Measurements from ENCODE around the gene CPN1. TPM values are rescaled to one million over a fixed set of nuclear protein-coding genes. Genes with fewer than 3 reads are reported as not detected.
"Not testable (repeated sequence)": the region's sequence is repeated elsewhere in the genome, so short reads cannot be mapped to it uniquely, and the experiment has no call there.

Gene CPN1
- total RNA-seq, 1 experiment from 2014 or later: not detected

DNA sequence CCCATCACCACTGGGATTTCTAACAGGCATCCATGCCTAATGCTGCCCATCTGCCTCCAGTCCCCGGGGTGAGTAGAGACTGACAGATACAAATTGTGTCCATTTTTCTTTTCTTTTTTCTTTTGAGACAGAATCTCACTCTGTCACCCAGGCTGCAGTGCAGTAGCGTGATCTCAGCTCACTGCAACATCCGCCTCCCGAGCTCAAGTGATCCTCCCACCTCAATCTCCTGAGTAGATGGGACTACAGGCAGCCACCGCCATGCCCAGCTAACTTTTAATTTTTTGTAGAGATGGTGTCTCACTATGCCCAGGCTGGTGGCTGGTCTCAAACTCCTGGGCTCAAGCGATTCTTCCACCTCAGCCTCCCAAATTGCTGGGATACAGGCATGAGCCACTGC is 7.6 kb upstream of the CPN1 start:
- Mint-ChIP-seq H3K9me3 (ENCODE audit: low read depth, unreplicated experiment) (no peaks in the 10 kb centered on the region), H3K4me3 (ENCODE audit: low read depth, unreplicated experiment) (no peak overlapping the region), H3K27me3 (ENCODE audit: unreplicated experiment) (peaks cover 59% of the 10 kb centered on the region), H3K27ac (ENCODE audit: unreplicated experiment) (no peak overlapping the region), H3K36me3 (ENCODE audit: insufficient read depth, unreplicated experiment) (no peaks in the 10 kb centered on the region), H3K4me1 (ENCODE audit: low read depth, unreplicated experiment) (no peaks in the 10 kb centered on the region)
- TF ChIP-seq, protein P1, sequence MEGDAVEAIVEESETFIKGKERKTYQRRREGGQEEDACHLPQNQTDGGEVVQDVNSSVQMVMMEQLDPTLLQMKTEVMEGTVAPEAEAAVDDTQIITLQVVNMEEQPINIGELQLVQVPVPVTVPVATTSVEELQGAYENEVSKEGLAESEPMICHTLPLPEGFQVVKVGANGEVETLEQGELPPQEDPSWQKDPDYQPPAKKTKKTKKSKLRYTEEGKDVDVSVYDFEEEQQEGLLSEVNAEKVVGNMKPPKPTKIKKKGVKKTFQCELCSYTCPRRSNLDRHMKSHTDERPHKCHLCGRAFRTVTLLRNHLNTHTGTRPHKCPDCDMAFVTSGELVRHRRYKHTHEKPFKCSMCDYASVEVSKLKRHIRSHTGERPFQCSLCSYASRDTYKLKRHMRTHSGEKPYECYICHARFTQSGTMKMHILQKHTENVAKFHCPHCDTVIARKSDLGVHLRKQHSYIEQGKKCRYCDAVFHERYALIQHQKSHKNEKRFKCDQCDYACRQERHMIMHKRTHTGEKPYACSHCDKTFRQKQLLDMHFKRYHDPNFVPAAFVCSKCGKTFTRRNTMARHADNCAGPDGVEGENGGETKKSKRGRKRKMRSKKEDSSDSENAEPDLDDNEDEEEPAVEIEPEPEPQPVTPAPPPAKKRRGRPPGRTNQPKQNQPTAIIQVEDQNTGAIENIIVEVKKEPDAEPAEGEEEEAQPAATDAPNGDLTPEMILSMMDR (IDR thresholded peaks at IDR 0.05; ENCODE audit: unreplicated experiment): no peak
- no TSS peak for BruUV-seq (replicated peaks)
- no peak for DNase-seq
- CTCF ChIA-PET: no interaction called here
- intact Hi-C loops (cut with micrococcal nuclease; ENCODE audit: unreplicated experiment): no loop called here

GRCh38 chr10:100086708-100087107 is 5.0 kb upstream of the CPN1 start:
- intact Hi-C loops (cut with micrococcal nuclease; ENCODE audit: unreplicated experiment); H3K4me3 Mint-ChIP-seq (ENCODE audit: low read depth, unreplicated experiment); BruUV-seq (replicated peaks); H3K27ac Mint-ChIP-seq (ENCODE audit: unreplicated experiment); DNase-seq; CTCF ChIA-PET; H3K9me3 Mint-ChIP-seq (ENCODE audit: low read depth, unreplicated experiment); H3K4me1 Mint-ChIP-seq (ENCODE audit: low read depth, unreplicated experiment); H3K36me3 Mint-ChIP-seq (ENCODE audit: insufficient read depth, unreplicated experiment): not testable (repeated sequence)
- H3K27me3 Mint-ChIP-seq (ENCODE audit: unreplicated experiment): peaks cover 66% of the 10 kb centered on the region

DNA sequence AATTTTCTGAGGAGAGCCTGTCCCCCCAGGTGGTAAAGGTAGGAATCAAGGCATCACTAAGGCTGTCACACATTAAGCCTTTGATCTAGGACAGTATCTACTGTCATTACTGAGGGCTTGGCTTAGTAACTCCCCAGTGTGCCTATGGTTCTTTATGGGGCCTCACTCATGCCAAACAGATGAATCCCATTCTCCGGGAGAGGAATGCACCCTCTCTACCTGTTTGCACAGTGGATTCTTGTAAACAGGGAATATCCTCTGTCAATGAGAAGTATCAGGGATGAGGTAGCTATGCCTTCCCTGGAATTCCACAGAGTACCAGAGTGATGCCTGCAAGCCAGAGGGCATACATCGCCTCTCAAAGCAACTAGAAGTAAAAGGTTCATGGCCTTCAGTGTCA is 3.9 kb upstream of the CPN1 start:
- H3K9me3 Mint-ChIP-seq (ENCODE audit: low read depth, unreplicated experiment): no peaks in the 10 kb centered on the region
- intact Hi-C loops (cut with micrococcal nuclease; ENCODE audit: unreplicated experiment): no loop called here
- H3K27ac Mint-ChIP-seq (ENCODE audit: unreplicated experiment): no peak overlapping the region
- DNase-seq: no peak
- no peaks in the 10 kb centered on the region for H3K36me3 Mint-ChIP-seq (ENCODE audit: insufficient read depth, unreplicated experiment)
- TF ChIP-seq, protein P1 (IDR thresholded peaks at IDR 0.05; ENCODE audit: unreplicated experiment): no peak
- no peaks in the 10 kb centered on the region for H3K4me1 Mint-ChIP-seq (ENCODE audit: low read depth, unreplicated experiment)
- peaks cover 71% of the 10 kb centered on the region for H3K27me3 Mint-ChIP-seq (ENCODE audit: unreplicated experiment)
- CTCF ChIA-PET: no interaction called here
- BruUV-seq (replicated peaks): no TSS peak
- no peak overlapping the region for H3K4me3 Mint-ChIP-seq (ENCODE audit: low read depth, unreplicated experiment)

DNA sequence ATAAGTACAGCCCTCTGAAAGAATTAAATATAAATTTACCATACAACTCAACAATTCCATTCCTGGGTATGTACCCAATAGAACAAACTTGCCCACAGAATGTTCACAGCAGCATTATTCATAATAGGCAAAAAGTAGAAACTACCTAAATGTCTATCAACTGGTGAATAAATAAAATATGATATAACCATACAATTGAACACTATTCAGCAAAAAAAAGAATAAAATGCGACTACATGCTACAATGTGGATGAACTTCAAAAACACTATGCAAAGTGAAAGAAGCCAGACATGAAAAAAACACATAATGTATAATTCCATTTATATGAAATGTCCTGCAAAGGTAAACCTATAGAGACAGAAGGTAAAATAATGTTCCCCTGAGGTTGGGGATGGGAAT is 2.0 kb upstream of the CPN1 start:
- peaks cover 71% of the 10 kb centered on the region for H3K27me3 Mint-ChIP-seq (ENCODE audit: unreplicated experiment)
- BruUV-seq (replicated peaks): no TSS peak
- no peak for DNase-seq
- TF ChIP-seq, protein P1 (IDR thresholded peaks at IDR 0.05; ENCODE audit: unreplicated experiment): no peak
- intact Hi-C loops (cut with micrococcal nuclease; ENCODE audit: unreplicated experiment): no loop called here
- H3K4me3 Mint-ChIP-seq (ENCODE audit: low read depth, unreplicated experiment): no peak overlapping the region
- no peaks in the 10 kb centered on the region for H3K9me3 Mint-ChIP-seq (ENCODE audit: low read depth, unreplicated experiment)
- CTCF ChIA-PET: no interaction called here
- H3K4me1 Mint-ChIP-seq (ENCODE audit: low read depth, unreplicated experiment): no peaks in the 10 kb centered on the region
- no peak overlapping the region for H3K27ac Mint-ChIP-seq (ENCODE audit: unreplicated experiment)
- no peaks in the 10 kb centered on the region for H3K36me3 Mint-ChIP-seq (ENCODE audit: insufficient read depth, unreplicated experiment)

GRCh38 chr10:100082276-100082675 is 607 bp upstream of the CPN1 start:
- peaks cover 63% of the 10 kb centered on the region for H3K27me3 Mint-ChIP-seq (ENCODE audit: unreplicated experiment)
- BruUV-seq (replicated peaks); H3K4me1 Mint-ChIP-seq (ENCODE audit: low read depth, unreplicated experiment); DNase-seq; H3K36me3 Mint-ChIP-seq (ENCODE audit: insufficient read depth, unreplicated experiment); H3K9me3 Mint-ChIP-seq (ENCODE audit: low read depth, unreplicated experiment); H3K4me3 Mint-ChIP-seq (ENCODE audit: low read depth, unreplicated experiment); intact Hi-C loops (cut with micrococcal nuclease; ENCODE audit: unreplicated experiment); H3K27ac Mint-ChIP-seq (ENCODE audit: unreplicated experiment): not testable (repeated sequence)
- CTCF ChIA-PET: interaction anchor here (1.2 kb wide), 1 partner anchor 236 kb away, joined by 3 read pairs; no protein-coding TSS in a partner anchor
